Measurements from ENCODE around the gene HTT.
"Not testable (repeated sequence)": the region's sequence is repeated elsewhere in the genome, so short reads cannot be mapped to it uniquely, and the experiment has no call there.

DNA sequence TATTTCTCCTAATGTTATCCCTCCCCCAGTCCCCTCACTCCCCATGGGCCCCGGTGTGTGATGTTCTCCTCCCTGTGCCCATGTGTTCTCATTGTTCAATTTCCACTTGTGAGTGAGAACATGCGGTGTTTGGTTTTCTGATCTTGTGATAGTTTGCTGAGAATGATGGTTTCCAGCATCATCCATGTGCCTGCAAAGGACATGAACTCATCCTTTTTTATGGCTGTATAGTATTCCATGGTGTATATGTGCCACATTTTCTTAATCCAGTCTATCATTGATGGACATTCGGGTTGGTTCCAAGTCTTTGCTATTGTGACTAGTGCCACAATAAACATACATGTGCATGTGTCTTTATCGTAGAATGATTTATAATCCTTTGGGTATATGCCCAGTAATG is 86.6 kb downstream of the HTT start:
- TF ChIP-seq, protein P1, sequence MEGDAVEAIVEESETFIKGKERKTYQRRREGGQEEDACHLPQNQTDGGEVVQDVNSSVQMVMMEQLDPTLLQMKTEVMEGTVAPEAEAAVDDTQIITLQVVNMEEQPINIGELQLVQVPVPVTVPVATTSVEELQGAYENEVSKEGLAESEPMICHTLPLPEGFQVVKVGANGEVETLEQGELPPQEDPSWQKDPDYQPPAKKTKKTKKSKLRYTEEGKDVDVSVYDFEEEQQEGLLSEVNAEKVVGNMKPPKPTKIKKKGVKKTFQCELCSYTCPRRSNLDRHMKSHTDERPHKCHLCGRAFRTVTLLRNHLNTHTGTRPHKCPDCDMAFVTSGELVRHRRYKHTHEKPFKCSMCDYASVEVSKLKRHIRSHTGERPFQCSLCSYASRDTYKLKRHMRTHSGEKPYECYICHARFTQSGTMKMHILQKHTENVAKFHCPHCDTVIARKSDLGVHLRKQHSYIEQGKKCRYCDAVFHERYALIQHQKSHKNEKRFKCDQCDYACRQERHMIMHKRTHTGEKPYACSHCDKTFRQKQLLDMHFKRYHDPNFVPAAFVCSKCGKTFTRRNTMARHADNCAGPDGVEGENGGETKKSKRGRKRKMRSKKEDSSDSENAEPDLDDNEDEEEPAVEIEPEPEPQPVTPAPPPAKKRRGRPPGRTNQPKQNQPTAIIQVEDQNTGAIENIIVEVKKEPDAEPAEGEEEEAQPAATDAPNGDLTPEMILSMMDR (IDR thresholded peaks at IDR 0.05), result not testable (repeated sequence)
- TF ChIP-seq POLR2A (IDR thresholded peaks at IDR 0.05), result not testable (repeated sequence)
